ENCODE data around the gene IRAK2. TPM values are rescaled to one million over a fixed set of nuclear protein-coding genes. Genes with fewer than 3 reads are reported as not detected.

Gene IRAK2
- total RNA-seq, 1 donor from 2014 or later = 2.9 TPM

Other genes with a start within 250 kb of the IRAK2 start
- gene IL17RC, start 247.8 kb upstream of the IRAK2 start, total RNA-seq = 24.4 and 33.9 TPM in 2 replicates
- gene CRELD1, start 231.1 kb upstream of the IRAK2 start, total RNA-seq = 90.8 and 135 TPM in 2 replicates
- 1.1 and 1.3 TPM in 2 replicates for gene PRRT3, start 212.5 kb upstream of the IRAK2 start, total RNA-seq
- gene EMC3, start 178.1 kb upstream of the IRAK2 start, total RNA-seq = 66.2 and 96.0 TPM in 2 replicates
- gene FANCD2, start 138.5 kb upstream of the IRAK2 start, total RNA-seq = 0.51 and 1.6 TPM in 2 replicates
- not detected in 2 replicates for gene FANCD2OS, start 56.7 kb upstream of the IRAK2 start, total RNA-seq
- gene BRK1, start 49.2 kb upstream of the IRAK2 start, total RNA-seq = 71.3 and 114 TPM in 2 replicates
- gene VHL, start 23.1 kb upstream of the IRAK2 start, total RNA-seq = 23.0 and 23.9 TPM in 2 replicates
- 6.9 and 8.9 TPM in 2 replicates for gene TATDN2, start 83.5 kb downstream of the IRAK2 start, total RNA-seq
- gene GHRL, start 128.0 kb downstream of the IRAK2 start, total RNA-seq = not detected in 2 replicates
- 123 and 192 TPM in 2 replicates for gene SEC13, start 156.2 kb downstream of the IRAK2 start, total RNA-seq